Neural cell (in vitro differentiated cells): ENCODE data around the gene GPR180.

ENCODE experiments used
- CTCF ChIP-seq: fragments of 450-650 bp; IDR thresholded peaks from 2 replicates; pipeline ENCODE4 v1.5.1; 2014; ENCODE audit warnings: antibody characterized with exemption, mild to moderate bottlenecking, moderate library complexity; ENCODE audit not compliant: poor library complexity, severe bottlenecking
- EP300 ChIP-seq: fragments of 450-650 bp; conservative IDR thresholded peaks from 2 replicates; pipeline ENCODE4 v1.6.1; 2014; ENCODE audit warnings: antibody characterized with exemption, mild to moderate bottlenecking, moderate library complexity; ENCODE audit not compliant: poor library complexity, severe bottlenecking
- EZH2 ChIP-seq: fragments of 200-600, 300-800 bp; shearing (Covaris generic), sonication (generic); IDR thresholded peaks from 2 replicates; pipeline ENCODE4 v1.6.1; 2014; ENCODE audit warnings: antibody characterized with exemption, low read length, borderline replicate concordance, mild to moderate bottlenecking; ENCODE audit not compliant: insufficient read depth, poor library complexity, severe bottlenecking
- POLR2AphosphoS5 ChIP-seq: IDR thresholded peaks from 2 replicates; pipeline ENCODE4 v1.6.1; 2012
- RAD21 ChIP-seq: fragments of 450-650 bp; conservative IDR thresholded peaks from 2 replicates; pipeline ENCODE4 v1.6.1; 2014; ENCODE audit warnings: antibody characterized with exemption, mild to moderate bottlenecking, moderate library complexity
- TAF1 ChIP-seq: IDR thresholded peaks from 2 replicates; pipeline ENCODE4 v1.6.1; 2012; ENCODE audit warnings: low read depth

GRCh38 chr13:94660695-94661326 is 59.2 kb downstream of the GPR180 start:
- TF ChIP-seq CTCF (peak; percentile 46), EP300 (no peak), TAF1 (no peak), EZH2 (no peak), RAD21 (no peak), POLR2AphosphoS5 (no peak)
